Muscle layer of duodenum (tissue), 2 donors: ENCODE results near the gene ZDHHC14.
"Not testable (repeated sequence)": the region's sequence is repeated elsewhere in the genome, so short reads cannot be mapped to it uniquely, and the experiment has no call there.

Source experiments
- H3K27ac ChIP-seq: one replicate; pipeline ENCODE4 v1.7.0; 2013; ENCODE audit warnings: mild to moderate bottlenecking, low read length
- H3K27me3 ChIP-seq: one replicate; pipeline ENCODE4 v1.7.0; 2013; ENCODE audit warnings: low read depth, mild to moderate bottlenecking, control low read depth, low read length
- H3K36me3 ChIP-seq, 2 donors: one replicate each; pipeline ENCODE4 v1.7.0; 2013; ENCODE audit warnings: low read length in 2 of 2, control low read depth in 1 of 2, mild to moderate bottlenecking in 1 of 2; ENCODE audit not compliant: insufficient read depth in 2 of 2, control insufficient read depth in 1 of 2
- H3K4me1 ChIP-seq, 2 donors: one replicate each; pipeline ENCODE4 v1.7.0; 2013; ENCODE audit warnings: low read length in 2 of 2, mild to moderate bottlenecking in 2 of 2, control low read depth in 1 of 2, moderate library complexity in 1 of 2; ENCODE audit not compliant: insufficient read depth in 2 of 2, control insufficient read depth in 1 of 2
- H3K4me3 ChIP-seq, 2 donors: one replicate each; pipeline ENCODE4 v1.7.0; 2013; ENCODE audit warnings: low read length in 2 of 2, low read depth in 1 of 2, mild to moderate bottlenecking in 1 of 2
- H3K9me3 ChIP-seq, 2 donors: one replicate each; pipeline ENCODE4 v1.7.0; 2013; ENCODE audit warnings: low read length in 2 of 2, control low read depth in 1 of 2, mild to moderate bottlenecking in 1 of 2; ENCODE audit not compliant: control insufficient read depth in 1 of 2
- donor health status: healthy.

Gene ZDHHC14

GRCh38 chr6:157457787-157458186 is 76.8 kb downstream of the ZDHHC14 start:
- no peaks in the 10 kb centered on the region for H3K36me3 ChIP-seq

DNA sequence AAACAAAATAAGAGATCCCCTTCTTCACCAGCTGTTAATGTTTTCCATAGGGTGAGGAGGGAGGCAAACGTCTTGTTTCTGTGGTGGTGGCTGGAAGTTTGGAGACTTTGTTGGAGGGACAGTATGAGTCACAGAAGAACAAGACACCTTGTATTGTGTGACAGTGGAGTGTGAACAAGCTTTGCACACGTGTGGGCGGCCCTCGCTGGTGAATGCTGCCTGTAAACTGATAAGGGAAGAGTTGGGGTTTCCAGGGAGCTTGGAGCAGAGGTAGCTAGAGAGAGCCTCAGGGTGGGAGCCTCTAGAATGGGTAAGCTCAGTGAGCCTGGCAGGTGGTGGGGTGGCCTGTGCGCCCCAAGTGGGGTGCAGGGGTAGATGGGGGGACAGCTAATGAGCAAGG is 78.3 kb downstream of the ZDHHC14 start:
- Histone ChIP-seq H3K4me1 (peaks cover 5 to 11% of the 10 kb centered on the region in 2 donors), H3K9me3 (no peaks in the 10 kb centered on the region), H3K27me3 (no peaks in the 10 kb centered on the region), H3K27ac (no peak overlapping the region), H3K4me3 (no peak overlapping the region), H3K36me3 (no peaks in the 10 kb centered on the region)

More at GRCh38 chr6:157457787-157458186, 76.8 kb downstream of the ZDHHC14 start:
- H3K27me3 ChIP-seq = no peaks in the 10 kb centered on the region
- no peaks in the 10 kb centered on the region for H3K9me3 ChIP-seq
- no peak overlapping the region for H3K27ac ChIP-seq
- no peak overlapping the region for H3K4me3 ChIP-seq
- peaks cover 5 to 11% of the 10 kb centered on the region in 2 donors for H3K4me1 ChIP-seq

GRCh38 chr6:157460182-157460999 is 79.4 kb downstream of the ZDHHC14 start:
- no peaks in the 10 kb centered on the region for H3K9me3 ChIP-seq
- no peaks in the 10 kb centered on the region for H3K27me3 ChIP-seq
- peaks cover 5 to 11% of the 10 kb centered on the region in 2 donors for H3K4me1 ChIP-seq
- H3K36me3 ChIP-seq = no peaks in the 10 kb centered on the region
- no peak overlapping the region for H3K4me3 ChIP-seq
- no peak overlapping the region for H3K27ac ChIP-seq

DNA sequence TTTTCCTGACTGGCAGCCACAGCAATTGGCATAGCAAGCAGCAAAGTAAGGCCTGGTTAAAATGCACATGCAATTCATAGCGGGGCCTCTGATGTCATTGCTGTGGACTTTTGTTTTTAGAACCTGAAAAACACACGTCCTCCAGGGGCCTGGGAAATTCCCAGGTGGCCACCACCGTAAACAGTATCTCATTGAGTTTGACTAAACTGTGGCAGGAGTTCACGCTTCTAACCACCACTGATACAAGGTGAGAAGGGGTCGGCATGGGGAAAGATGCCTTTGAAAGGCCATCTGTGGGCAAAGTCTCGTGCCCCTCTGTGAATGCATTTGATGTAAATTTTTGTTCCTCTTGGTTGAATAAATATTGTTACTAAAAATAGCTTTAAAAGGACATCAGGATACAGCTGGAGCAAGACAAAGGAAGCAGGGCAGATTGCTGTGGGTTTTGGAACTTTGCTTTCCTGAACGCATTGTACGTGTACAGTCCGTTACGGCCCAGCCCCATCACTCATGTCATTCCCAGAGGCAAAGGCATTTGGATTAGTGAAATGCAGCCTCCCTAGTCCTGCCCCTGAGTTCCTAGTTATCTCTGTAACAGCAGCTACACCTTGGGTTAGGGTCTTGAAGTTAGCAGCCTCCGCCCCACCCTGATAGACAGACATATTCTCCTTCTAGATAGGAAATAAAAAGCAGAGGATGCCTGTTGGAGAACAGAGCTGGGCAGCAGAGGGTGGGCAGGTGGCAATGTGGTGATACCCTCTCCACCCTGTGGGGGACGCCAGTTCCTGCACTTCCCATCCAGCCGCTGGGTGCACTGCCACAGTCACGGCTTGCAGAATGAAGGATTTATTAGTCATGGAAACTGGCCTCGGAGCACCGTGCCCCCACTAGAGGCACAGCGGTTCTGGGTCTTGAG is 80.3 kb downstream of the ZDHHC14 start:
- Histone ChIP-seq H3K27me3 (no peaks in the 10 kb centered on the region), H3K9me3 (no peaks in the 10 kb centered on the region), H3K4me3 (no peak overlapping the region), H3K36me3 (no peaks in the 10 kb centered on the region), H3K4me1 (peaks cover 5 to 11% of the 10 kb centered on the region in 2 donors), H3K27ac (no peak overlapping the region)

DNA sequence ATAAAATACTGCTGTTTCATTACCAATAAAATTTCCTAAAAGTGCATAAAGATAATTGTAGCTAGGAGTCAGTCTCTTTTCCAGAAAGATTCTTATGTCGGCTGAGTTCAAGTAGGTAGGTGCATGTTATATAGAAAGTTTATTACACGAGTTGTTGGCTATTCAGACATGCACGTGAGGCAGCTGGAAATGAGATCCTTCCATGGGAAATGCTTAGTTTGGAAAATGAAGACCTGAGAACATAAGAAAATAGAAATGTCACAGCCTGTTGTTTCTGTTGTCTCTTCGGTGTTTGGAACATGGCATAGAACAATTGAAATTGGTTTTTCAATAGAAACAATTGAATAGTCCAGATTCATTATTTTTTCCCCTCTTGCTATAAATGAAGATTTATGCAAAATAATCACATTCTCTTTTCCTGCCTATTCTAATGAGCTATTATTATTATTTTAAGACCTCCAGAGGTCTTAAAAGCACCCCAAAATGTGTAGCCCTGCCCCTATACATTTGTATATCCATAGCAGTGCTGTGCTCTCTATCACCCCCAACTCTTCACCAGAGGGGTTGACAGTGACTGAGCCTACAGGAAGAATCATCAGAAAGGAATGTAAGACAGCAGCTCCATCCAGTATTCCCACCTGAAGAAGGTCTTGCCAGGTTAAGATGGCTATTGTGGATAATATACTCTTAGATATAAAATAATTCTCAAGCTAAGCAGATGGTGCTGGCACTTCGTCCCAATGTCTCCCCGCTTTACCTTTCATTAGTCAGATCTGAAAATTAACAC is 82.2 kb downstream of the ZDHHC14 start:
- Histone ChIP-seq H3K36me3 (no peaks in the 10 kb centered on the region), H3K4me3 (no peak overlapping the region), H3K27me3 (no peaks in the 10 kb centered on the region), H3K9me3 (no peaks in the 10 kb centered on the region), H3K4me1 (peaks cover 5 to 11% of the 10 kb centered on the region in 2 donors), H3K27ac (no peak overlapping the region)

DNA sequence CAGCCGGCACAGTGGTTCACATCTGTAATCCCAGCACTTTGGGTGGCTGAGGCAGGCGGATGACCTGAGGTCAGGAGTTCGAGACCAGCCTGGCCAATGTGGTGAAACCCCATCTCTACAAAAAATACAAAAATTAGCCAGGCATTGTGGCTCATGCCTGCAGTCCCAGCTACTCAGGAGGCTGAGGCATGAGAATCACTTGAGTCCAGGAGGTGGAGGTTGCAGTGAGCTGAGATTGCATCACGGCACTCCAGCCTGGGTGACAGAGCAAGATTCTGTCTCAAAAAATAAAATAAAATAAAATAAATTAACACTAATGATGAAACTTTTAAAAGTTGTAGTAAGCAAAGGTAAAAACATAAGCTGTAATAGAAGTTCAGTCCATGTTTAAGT is 82.7 kb downstream of the ZDHHC14 start:
- H3K36me3 ChIP-seq, H3K27ac ChIP-seq, H3K27me3 ChIP-seq, H3K9me3 ChIP-seq, H3K4me3 ChIP-seq: not testable (repeated sequence)
- H3K4me1 ChIP-seq = peaks cover 5 to 11% of the 10 kb centered on the region in 2 donors

- Histone ChIP-seq H3K27me3 (no peaks in the 10 kb centered on the region), H3K9me3 (no peaks in the 10 kb centered on the region), H3K27ac (no peak overlapping the region), H3K36me3 (no peaks in the 10 kb centered on the region), H3K4me3 (no peak overlapping the region), H3K4me1 (peaks cover 5 to 11% of the 10 kb centered on the region in 2 donors)
Measured at GRCh38 chr6:157464653-157465535, 83.9 kb downstream of the ZDHHC14 start.

GRCh38 chr6:157466342-157466648 is 85.3 kb downstream of the ZDHHC14 start:
- Histone ChIP-seq H3K4me3 (no peak overlapping the region), H3K36me3 (no peaks in the 10 kb centered on the region)

DNA sequence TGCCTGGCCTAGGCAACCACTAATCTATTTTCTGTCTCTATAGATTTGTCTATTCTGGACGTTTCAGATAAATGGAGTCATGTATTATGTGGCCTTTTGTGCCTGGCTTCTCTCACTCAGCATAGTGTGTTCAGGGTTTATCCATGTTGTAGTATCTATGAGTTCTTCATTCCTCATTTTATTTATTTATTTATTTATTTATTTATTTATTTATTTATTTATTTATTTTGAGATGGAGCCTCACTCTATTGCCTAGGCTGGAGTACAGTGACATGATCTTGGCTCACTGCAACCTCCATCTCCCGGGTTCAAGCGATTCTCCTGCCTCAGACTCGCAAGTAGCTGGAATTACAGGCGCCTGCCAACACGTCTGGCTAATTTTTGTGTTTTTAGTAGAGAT is 86.3 kb downstream of the ZDHHC14 start:
- not testable (repeated sequence) for H3K36me3 ChIP-seq, H3K27me3 ChIP-seq, H3K9me3 ChIP-seq, H3K27ac ChIP-seq, H3K4me3 ChIP-seq, H3K4me1 ChIP-seq

More at GRCh38 chr6:157466342-157466648, 85.3 kb downstream of the ZDHHC14 start:
- Histone ChIP-seq H3K27me3 (no peaks in the 10 kb centered on the region), H3K9me3 (no peaks in the 10 kb centered on the region), H3K4me1 (peaks cover 0 to 3% of the 10 kb centered on the region in 2 donors), H3K27ac (no peak overlapping the region)

DNA sequence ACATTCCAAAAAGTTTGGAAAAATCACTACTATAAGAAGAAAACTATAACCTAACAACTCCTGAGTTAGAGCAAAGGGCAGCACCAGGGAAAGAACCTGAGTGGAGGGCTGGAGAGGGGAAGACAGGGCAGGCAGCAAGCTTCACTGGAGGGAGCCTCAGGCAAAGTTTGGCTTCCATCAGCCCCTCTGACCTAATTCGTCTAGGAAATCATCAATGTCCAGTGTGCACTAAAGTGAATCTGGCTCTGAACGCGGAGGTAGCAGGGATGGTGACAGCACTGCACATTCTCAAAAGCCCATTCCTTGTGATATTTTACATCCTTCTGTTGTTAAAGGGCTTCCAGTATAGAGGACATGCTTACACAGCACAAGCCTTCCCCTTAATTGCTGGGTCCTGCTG is 87.1 kb downstream of the ZDHHC14 start:
- H3K4me3 ChIP-seq = no peak overlapping the region
- no peaks in the 10 kb centered on the region for H3K36me3 ChIP-seq
- no peaks in the 10 kb centered on the region for H3K27me3 ChIP-seq
- no peaks in the 10 kb centered on the region for H3K4me1 ChIP-seq
- H3K27ac ChIP-seq = no peak overlapping the region
- no peaks in the 10 kb centered on the region for H3K9me3 ChIP-seq
